Medulla oblongata (tissue), 1 donor: ENCODE data around the gene ZRANB1.

Experiments used
- DNase-seq: peaks from one replicate; pipeline ENCODE4 v3.0.0-alpha.2; 2015; ENCODE audit errors: extremely low spot score

ZRANB1 gene

DNA sequence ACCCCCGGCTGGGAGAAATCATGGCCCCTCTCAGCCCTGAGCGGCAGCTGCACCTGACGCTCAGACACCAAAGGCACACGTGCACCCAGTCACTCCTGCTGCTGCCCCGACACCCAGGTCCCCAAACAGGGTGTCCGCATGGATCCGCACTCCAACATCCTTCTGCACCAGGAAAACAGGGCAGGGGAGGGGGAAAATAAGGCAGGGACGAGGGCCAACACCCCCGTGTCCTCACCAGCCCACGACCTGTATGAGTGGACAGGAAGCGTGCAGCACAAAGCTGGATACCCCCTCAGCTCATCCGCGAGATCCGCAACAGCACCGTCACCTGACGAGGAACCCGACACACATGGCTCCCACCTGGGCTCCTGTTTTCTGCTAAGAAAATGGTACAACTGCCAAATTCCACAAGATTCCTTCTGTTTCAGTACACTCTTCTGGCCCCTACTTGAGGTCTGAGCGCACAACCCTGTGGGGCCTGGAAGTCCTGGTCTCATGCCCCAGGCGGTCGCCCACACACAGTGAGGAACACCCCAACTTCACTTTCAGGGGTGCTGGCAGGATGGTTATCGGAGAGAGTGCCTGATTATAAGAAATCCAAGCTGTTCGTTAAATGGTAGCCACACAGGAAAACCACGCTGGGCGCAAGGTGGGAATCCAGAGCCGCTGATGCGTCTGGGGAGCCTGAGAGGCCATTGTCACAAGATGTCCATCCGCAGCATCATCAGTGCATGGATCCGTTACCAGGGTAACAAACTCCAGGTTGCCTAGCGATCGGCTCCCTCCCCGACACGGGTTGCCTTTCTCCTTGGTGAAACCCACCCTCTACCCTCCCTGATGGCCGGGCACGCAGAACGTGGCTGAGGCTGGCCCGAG lies 63.6 kb downstream of the ZRANB1 start:
- DNase-seq: no peak

DNA sequence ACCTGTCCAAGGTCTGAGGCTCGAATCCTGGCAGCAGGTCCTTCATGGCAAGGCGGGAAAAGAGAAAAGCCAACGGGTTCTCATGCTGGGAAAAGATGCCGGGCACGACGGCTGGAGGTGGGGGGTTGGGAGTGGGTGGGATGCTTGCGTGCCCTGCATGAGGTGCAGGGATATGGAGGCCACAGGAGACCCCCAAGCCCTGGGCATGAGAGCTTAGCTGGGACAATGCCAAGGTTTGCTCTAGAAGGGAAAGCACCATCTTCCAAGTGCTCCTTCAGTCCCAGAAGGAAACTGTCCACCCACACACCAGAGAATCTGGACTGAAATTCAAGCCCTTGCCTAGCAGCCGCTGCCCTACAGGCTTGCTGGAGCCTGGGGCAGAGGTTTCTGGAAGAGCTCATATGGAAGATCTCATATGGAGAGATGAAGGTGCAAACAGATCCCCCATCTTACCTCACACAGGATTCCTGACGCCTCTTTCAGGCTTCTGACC lies 64.3 kb downstream of the ZRANB1 start:
- no peak for DNase-seq

GRCh38 chr10:125006921-125007426 lies 65.1 kb downstream of the ZRANB1 start:
- peak; percentile 74 for DNase-seq

DNA sequence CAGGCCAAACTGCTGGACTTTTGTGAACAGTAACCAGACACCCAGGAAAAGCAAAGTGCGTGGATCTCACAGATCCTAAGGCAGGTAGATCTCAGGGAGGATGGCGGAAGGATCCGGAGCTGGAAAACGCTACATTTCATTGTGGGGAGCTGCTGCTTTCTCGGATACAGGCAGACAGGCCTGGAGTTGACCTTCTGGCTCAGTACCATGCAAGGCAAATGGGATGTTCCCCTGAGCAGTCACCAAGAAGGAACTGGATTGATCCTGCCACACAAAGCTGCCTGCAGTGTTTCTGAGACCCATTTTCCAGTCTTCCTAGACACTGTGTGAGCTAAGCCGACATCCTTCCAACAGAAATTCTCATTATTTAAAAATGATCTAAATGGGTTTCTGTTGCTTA lies 65.5 kb downstream of the ZRANB1 start:
- DNase-seq: peak; percentile 63

DNA sequence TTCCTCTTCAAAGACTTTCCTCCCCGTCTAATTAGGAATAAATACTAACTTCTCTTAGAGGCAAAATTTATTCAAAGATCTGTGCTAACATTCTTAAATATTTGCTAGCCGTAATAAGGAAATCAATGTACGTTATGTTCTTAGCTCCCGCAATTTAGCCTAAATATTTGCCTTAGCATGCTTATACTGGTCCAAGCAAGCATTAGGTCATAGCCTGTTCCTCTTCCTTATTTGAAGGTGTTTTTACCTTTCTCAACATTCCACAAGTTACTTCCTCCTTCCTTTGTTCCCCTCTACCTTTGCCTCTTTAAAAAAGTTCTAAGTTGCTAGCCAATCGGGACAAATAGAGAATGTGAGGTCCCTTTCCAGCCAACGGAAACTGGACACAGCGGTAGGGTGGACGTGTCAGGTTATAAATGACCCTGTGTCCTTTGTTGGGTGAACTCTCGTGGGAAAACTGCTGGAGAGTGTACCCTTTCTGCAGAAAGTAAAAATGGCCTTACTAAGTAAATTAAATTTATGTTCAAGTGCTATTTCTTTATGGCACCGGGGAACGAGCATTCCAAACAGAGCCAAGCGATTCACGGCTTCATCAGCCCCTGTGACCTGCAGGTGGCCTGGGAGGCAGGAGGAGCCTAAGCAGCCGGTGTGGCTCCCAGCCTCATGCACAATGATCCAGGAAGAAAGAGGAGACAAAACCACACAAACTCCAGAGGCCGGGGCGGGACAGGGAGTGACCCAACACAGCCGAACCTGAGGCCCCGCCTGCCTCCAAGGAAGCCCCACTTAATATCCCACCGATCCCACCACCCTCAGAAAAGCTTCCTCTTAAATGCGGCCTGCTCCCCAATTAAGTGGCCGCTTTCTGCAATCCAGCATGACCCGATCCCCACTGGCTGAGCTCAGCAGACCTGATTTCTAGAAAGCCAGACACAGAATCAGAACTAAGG lies 67.0 kb downstream of the ZRANB1 start:
- no peak for DNase-seq

- peak; percentile 38 for DNase-seq
Measured at GRCh38 chr10:125009661-125010161, 67.8 kb downstream of the ZRANB1 start.

DNA sequence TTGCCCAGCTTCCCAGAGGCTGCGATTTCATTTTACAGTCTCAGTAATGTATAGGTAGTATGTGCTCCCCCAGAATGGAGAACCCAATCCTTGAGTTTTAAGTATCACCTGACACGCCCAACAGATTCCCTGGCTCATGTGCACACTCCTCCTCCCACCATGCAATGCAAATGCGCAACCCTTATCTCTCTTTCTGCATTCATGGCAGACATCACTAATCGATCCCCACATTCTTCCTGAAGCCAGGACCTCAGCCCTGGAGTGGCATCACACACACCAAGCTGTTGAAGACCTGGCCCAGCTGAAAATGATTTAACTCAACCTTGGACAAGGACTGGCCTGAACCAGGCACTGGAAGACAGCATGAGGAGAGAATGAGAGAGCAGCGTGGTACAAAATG lies 68.4 kb downstream of the ZRANB1 start:
- DNase-seq: no peak

GRCh38 chr10:125011171-125011925 lies 69.4 kb downstream of the ZRANB1 start:
- no peak for DNase-seq

GRCh38 chr10:125011926-125012705 lies 70.2 kb downstream of the ZRANB1 start:
- DNase-seq: no peak

DNA sequence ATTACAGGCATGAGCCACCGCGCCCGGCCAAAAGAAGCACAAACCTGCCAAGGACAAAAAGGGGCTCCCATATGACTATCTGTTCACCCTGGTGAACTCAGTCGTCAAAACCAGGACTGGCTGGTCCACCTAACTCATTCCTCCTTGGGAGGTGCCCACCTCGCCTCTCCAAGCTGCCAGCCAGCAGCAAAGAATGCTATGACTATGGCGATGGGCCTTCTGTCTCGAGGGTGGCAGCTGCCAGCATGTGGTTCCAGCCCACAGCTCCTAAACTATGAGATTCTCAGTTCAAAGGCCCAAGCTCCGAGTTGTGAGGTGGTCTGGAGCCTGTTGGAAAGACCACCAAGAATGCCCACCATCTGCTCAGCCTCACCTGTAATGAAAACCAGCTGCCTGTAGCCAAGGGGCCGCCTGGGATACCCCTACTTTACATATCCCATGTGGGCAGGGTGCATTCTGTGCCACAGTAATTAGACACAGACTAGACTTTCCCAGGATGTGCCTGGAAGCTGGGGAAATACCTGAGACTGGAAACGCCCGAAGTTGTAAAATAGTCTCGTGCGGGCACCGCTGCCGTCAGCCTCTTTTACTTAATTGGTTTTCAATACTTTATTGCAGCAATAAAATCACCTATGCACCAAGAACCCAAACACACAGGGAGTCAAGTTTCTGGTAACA lies 71.1 kb downstream of the ZRANB1 start:
- DNase-seq: no peak

DNA sequence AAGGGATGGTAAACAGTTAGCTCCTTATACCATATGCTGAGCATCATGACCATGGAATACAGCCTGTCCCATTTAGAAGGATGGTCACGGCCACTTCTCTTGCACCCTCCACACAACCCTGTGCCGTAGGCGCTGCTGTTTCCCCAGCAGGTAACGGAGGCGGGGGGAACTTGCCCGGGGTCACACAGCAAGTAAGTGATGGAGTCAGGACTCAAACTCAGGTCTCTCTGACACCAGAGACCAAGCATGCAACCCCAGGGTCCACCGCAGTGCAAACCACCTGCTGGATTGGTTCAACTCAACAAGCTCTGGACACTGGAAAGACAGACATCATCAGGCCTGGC lies 71.6 kb downstream of the ZRANB1 start:
- DNase-seq: no peak

DNA sequence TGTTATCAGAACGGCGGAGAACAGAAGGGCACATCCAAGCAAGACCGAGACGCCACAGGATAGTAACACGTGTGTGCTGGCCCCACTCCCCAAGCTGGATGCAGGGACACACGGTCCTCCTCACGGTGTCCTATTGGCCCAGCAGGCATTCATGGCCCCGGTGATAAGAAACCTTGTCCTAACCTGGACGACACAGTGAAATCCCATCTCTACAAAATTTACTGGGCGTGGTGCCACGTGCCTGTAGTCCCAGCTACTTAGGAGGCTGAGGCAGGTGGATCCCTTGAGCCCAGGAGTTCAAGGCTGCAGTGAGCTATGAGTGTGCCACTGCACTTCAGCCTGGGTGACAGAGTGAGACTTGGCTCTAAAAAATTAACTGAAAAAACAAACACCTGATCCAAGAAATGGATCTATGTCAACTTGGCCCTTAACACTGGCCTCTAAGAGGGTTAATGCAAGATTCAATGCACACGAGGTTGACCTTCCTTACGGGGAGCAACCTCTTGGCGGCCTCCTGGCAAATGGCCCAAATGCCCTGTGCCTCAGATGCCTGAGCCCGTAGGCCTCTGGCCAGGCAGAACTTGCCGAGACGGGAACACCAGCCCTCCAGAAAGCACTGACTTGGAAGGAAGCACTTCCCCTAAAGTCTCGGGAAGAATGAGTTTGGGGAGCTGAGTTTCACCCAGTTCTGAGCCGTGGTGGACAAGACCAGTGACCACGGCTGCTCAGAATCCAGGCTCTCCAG lies 72.3 kb downstream of the ZRANB1 start:
- DNase-seq: no peak

GRCh38 chr10:125014836-125015355 lies 73.0 kb downstream of the ZRANB1 start:
- no peak for DNase-seq

GRCh38 chr10:125015356-125015944 lies 73.5 kb downstream of the ZRANB1 start:
- peak; percentile 44 for DNase-seq

DNA sequence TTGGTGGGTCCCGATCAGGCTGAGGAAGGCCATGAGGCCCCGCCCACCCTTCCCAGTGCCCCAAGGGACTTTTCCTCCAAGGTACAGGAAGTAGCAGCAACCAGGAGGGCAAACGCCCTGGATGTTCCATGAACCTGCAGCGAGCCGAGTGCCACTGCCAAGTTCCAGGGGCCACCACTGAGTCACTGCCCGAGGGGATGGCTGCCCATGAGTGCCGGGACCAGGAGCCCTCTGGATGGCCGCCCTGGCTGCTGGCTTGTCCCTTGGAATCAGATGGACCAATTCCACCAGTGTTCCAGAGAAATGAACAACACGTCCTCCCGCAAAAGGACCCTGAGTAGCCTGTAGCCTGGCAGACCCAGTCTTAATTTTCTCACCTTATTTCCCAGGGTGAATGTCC lies 74.2 kb downstream of the ZRANB1 start:
- peak; percentile 63 for DNase-seq

GRCh38 chr10:125016611-125017202 lies 74.8 kb downstream of the ZRANB1 start:
- peak; percentile 75 for DNase-seq

DNA sequence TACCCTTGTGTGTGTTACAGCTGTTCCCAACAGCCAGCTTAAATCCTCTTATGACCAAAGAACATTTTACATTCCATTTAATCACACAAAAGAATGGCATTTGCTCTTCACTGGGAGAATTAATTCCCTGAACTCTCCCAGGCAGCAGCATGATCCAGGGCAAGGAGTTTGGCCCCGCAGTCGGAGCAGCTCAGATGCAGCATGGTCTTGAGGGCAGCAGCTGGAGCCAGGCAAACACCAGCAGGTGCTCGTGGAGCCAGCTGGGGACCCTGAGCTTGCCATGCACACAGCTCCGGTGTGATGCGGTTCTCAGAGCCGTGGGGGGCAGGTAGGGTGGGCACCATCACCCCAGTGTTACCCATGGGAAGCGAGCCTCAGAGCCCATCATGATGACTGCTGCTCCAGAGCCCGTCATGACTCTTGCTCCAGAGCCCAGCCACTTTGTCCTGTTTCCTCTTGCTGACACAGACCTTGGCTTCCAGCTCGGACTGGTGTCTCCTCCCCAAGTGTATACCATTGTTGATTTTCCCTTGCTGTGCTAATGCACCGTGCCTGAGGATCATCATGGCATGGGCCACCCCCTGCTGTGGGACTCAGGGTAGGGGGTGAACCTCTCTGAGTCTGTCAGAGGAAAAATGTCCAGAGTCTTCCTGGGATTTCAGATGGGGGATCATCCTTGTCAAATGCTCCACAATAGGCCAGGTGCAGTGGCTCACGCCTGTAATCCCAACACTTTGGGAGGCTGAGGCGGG lies 75.8 kb downstream of the ZRANB1 start:
- DNase-seq: no peak
